Measurements from ENCODE around the gene EGFL7. TPM values are rescaled to one million over a fixed set of nuclear protein-coding genes. Genes with fewer than 3 reads are reported as not detected.

Gene EGFL7
- total and polyA plus RNA-seq, 2 of the 13 experiments (the other 11 are each of a cell fraction or from before 2014, with no cell fraction given) = 0.20 to 5.1 TPM

DNA sequence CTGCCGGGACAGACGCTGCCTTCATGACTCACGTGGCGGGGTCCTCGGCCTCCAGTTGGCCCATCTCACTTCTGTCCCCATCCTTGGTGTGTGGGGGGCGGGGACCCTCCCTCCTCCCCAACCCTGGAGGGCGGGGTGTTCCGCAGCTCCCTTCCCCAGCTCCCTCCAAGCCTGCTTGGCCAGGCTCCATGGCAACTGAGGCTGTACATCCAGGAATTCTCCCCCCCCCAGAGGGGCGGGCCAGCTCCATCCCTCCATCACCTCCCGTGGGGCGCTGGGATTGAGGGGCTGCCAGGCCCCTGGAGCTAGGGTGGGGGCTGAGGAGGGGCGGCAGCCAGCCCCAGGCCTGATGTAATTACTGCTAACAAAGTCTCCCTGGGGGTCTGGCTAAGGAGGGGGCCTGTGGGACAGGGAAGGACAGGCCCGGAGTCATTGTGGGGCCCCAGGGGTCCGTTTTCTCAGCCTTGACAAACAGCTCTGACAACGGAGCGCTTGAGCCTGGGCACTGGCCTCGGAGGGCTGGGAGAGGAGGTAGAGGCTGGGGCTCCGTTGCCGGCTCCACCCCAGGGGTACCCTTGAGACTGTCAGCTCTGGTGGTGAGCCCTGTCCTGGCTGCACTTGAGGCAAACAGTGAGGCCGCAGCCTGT, 57.7 kb downstream of the EGFL7 start:
- FAIRE-seq = no peak
- Histone ChIP-seq H3K4me2 (ENCODE audit: low read depth, low read length) (no peak overlapping the region), H3K9me3 (ENCODE audit: low read length) (no peaks in the 10 kb centered on the region), H3K4me1 (ENCODE audit: insufficient read depth, low read length) (peaks cover 13% of the 10 kb centered on the region), H4K20me1 (ENCODE audit: insufficient read depth, low read length) (peaks cover 27% of the 10 kb centered on the region), H3K9ac (ENCODE audit: insufficient read depth, low read depth, low read length) (no peak overlapping the region), H3K4me3 (replicated peaks in 1 of 3; ENCODE audit: insufficient read depth in 1 of 3, low read depth in 2 of 3, low read length in 3 of 3) (no peak overlapping the region), H3K27ac (ENCODE audit: extremely low read length, insufficient read depth, low read length) (no peak overlapping the region), H3K79me2 (ENCODE audit: insufficient read depth, low read length) (no peaks in the 10 kb centered on the region), H2AFZ (ENCODE audit: low read length) (no peak overlapping the region), H3K36me3 (replicated peaks in 1 of 2; ENCODE audit: control insufficient read depth in 1 of 2, insufficient read depth in 2 of 2, low read length in 2 of 2) (peaks cover 6 to 11% of the 10 kb centered on the region in 2 experiments; a peak in 4 of 5 replicates), H3K27me3 (ENCODE audit: control insufficient read depth in 1 of 2, insufficient read depth in 2 of 2, low read length in 2 of 2) (no peaks in the 10 kb centered on the region)
- ChIA-PET CTCF (ENCODE audit: low intra/inter-chr PET ratio, low total read pairs) (no interaction called here), POLR2A (interaction anchor here (2.0 kb wide), 1 partner anchor 8 kb away, joined by 7 read pairs; no protein-coding TSS in a partner anchor)
- DNase-seq (ENCODE audit: low spot score) = no peak
- in situ Hi-C loops (cut with HindIII; ENCODE audit: extremely low pct_ligation_motif_present, low pct_unique_long_range_greater_than_20kb) (no loop called here), intact Hi-C loops (cut with micrococcal nuclease; ENCODE audit: unreplicated experiment) (no loop called here)
- 75% methylated on average over 4 of the region's 20 CpGs for WGBS (ENCODE audit: low lambda C conversion rate)
- no TSS peak for BruUV-seq (replicated peaks)
- peak; percentile 6 for ATAC-seq
- no peak for TF ChIP-seq ZNF121 (CRISPR knock-in tag; IDR thresholded peaks at IDR 0.05)
- TF ChIP-seq ZKSCAN1 (IDR thresholded peaks at IDR 0.05; ENCODE audit: low read length) = no peak
- TF ChIP-seq, protein P1, sequence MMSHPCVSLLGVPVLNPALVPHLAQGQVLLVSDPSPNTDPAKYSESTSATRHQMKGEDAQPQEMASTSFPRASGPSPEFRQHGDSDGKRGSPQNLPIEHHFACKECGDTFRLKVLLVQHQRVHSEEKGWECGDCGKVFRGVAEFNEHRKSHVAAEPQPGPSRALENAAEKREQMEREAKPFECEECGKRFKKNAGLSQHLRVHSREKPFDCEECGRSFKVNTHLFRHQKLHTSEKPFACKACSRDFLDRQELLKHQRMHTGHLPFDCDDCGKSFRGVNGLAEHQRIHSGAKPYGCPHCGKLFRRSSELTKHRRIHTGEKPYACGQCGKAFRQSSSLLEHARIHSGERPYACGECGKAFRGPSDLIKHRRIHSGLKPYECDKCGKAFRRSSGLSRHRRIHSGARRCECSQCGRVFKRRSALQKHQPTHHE (CRISPR knock-in tag; IDR thresholded peaks at IDR 0.05; ENCODE audit: borderline replicate concordance) = no peak
- no peak for TF ChIP-seq ZNF317 (CRISPR knock-in tag; IDR thresholded peaks at IDR 0.05)
- no peak for TF ChIP-seq GTF3A (CRISPR knock-in tag; conservative IDR thresholded peaks at IDR 0.05)
- TF ChIP-seq ZNF30 (CRISPR knock-in tag; IDR thresholded peaks at IDR 0.05) = no peak
- TF ChIP-seq, protein P2, sequence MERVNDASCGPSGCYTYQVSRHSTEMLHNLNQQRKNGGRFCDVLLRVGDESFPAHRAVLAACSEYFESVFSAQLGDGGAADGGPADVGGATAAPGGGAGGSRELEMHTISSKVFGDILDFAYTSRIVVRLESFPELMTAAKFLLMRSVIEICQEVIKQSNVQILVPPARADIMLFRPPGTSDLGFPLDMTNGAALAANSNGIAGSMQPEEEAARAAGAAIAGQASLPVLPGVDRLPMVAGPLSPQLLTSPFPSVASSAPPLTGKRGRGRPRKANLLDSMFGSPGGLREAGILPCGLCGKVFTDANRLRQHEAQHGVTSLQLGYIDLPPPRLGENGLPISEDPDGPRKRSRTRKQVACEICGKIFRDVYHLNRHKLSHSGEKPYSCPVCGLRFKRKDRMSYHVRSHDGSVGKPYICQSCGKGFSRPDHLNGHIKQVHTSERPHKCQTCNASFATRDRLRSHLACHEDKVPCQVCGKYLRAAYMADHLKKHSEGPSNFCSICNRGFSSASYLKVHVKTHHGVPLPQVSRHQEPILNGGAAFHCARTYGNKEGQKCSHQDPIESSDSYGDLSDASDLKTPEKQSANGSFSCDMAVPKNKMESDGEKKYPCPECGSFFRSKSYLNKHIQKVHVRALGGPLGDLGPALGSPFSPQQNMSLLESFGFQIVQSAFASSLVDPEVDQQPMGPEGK (CRISPR knock-in tag; IDR thresholded peaks at IDR 0.05) = peak; percentile 24; the same call in 1 of the 2 replicates
- no peak for TF ChIP-seq ZNF224 (CRISPR knock-in tag; IDR thresholded peaks at IDR 0.05)
- TF ChIP-seq, protein P3, sequence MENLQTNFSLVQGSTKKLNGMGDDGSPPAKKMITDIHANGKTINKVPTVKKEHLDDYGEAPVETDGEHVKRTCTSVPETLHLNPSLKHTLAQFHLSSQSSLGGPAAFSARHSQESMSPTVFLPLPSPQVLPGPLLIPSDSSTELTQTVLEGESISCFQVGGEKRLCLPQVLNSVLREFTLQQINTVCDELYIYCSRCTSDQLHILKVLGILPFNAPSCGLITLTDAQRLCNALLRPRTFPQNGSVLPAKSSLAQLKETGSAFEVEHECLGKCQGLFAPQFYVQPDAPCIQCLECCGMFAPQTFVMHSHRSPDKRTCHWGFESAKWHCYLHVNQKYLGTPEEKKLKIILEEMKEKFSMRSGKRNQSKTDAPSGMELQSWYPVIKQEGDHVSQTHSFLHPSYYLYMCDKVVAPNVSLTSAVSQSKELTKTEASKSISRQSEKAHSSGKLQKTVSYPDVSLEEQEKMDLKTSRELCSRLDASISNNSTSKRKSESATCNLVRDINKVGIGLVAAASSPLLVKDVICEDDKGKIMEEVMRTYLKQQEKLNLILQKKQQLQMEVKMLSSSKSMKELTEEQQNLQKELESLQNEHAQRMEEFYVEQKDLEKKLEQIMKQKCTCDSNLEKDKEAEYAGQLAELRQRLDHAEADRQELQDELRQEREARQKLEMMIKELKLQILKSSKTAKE (CRISPR knock-in tag; IDR thresholded peaks at IDR 0.05; ENCODE audit: borderline replicate concordance) = no peak
- TF ChIP-seq ZNF672 (CRISPR knock-in tag; IDR thresholded peaks at IDR 0.05) = no peak
- no peak for TF ChIP-seq IKZF4 (CRISPR knock-in tag; IDR thresholded peaks at IDR 0.05; ENCODE audit: borderline replicate concordance, low read depth, not compliant biosample characterization)
- TF ChIP-seq SOX13 (IDR thresholded peaks at IDR 0.05) = no peak
- TF ChIP-seq SOX13 (CRISPR knock-in tag; conservative IDR thresholded peaks at IDR 0.05 in 1 of 2, IDR thresholded peaks at IDR 0.05 in 1 of 2) = no peak
- TF ChIP-seq CEBPG (CRISPR knock-in tag; IDR thresholded peaks at IDR 0.05) = no peak
- TF ChIP-seq AGO2 (optimal IDR thresholded peaks at IDR 0.05; ENCODE audit: low read depth, low read length) = peak; percentile 88

Measured in HepG2 (cell line).